Parathyroid adenoma (tissue), 2 donors: ENCODE measurements around the gene DCAF15.

Experiments used
- H2AFZ ChIP-seq: fragments of 300-600 bp; sonication (generic); one replicate; pipeline ENCODE4 v1.7.0; 2017; ENCODE audit warnings: antibody characterized with exemption, mild to moderate bottlenecking
- H3K27ac ChIP-seq: fragments of 300-600 bp; sonication (generic); one replicate; pipeline ENCODE4 v1.7.0; 2017
- H3K27me3 ChIP-seq: fragments of 300-600 bp; sonication (generic); one replicate; pipeline ENCODE4 v1.7.0; 2017; ENCODE audit warnings: low read length; ENCODE audit not compliant: control insufficient read depth, insufficient read depth
- H3K36me3 ChIP-seq: fragments of 300-600 bp; sonication (generic); one replicate; pipeline ENCODE4 v1.7.0; 2017; ENCODE audit warnings: low read length; ENCODE audit not compliant: control insufficient read depth, insufficient read depth
- H3K4me1 ChIP-seq: fragments of 300-600 bp; sonication (generic); one replicate; pipeline ENCODE4 v1.7.0; 2017; ENCODE audit warnings: control low read depth
- H3K4me2 ChIP-seq: fragments of 300-600 bp; sonication (generic); one replicate; pipeline ENCODE4 v1.7.0; 2017; ENCODE audit warnings: low read length
- H3K4me3 ChIP-seq: fragments of 300-600 bp; sonication (generic); one replicate; pipeline ENCODE4 v1.7.0; 2017; ENCODE audit warnings: low read depth, low read length
- H3K79me2 ChIP-seq: fragments of 300-600 bp; sonication (generic); one replicate; pipeline ENCODE4 v1.7.0; 2017; ENCODE audit warnings: control low read depth
- H3K9ac ChIP-seq: fragments of 300-600 bp; sonication (generic); one replicate; pipeline ENCODE4 v1.7.0; 2017; ENCODE audit warnings: mild to moderate bottlenecking
- H3K9me3 ChIP-seq: fragments of 300-600 bp; sonication (generic); one replicate; pipeline ENCODE4 v1.7.0; 2017; ENCODE audit warnings: low read length; ENCODE audit not compliant: control insufficient read depth
- CTCF ChIP-seq: fragments of 300-600 bp; sonication (generic); IDR thresholded peaks from one replicate; pipeline ENCODE4 v1.7.0; 2017; ENCODE audit warnings: antibody characterized with exemption, mild to moderate bottlenecking
- donor health status: primary hyperparathyroidism.

Gene DCAF15

GRCh38 chr19:13976446-13976845, 24.1 kb downstream of the DCAF15 start:
- H3K9ac ChIP-seq = no peak overlapping the region
- H3K4me1 ChIP-seq = peaks cover 27% of the 10 kb centered on the region
- no peak overlapping the region for H3K4me2 ChIP-seq
- no peak overlapping the region for H3K4me3 ChIP-seq
- no peak for TF ChIP-seq CTCF
- H3K9me3 ChIP-seq = no peaks in the 10 kb centered on the region
- H3K79me2 ChIP-seq = peaks cover 3% of the 10 kb centered on the region
- H3K27me3 ChIP-seq = no peaks in the 10 kb centered on the region
- no peak overlapping the region for H2AFZ ChIP-seq
- no peak overlapping the region for H3K27ac ChIP-seq
- H3K36me3 ChIP-seq = no peaks in the 10 kb centered on the region

GRCh38 chr19:13977803-13978202, 25.5 kb downstream of the DCAF15 start:
- no peak for TF ChIP-seq CTCF
- Histone ChIP-seq H2AFZ (no peak overlapping the region), H3K27me3 (no peaks in the 10 kb centered on the region), H3K36me3 (no peaks in the 10 kb centered on the region), H3K9ac (no peak overlapping the region), H3K9me3 (no peaks in the 10 kb centered on the region), H3K4me2 (peak overlapping the region; percentile 70), H3K4me1 (peaks cover 40% of the 10 kb centered on the region), H3K27ac (no peak overlapping the region), H3K4me3 (no peak overlapping the region), H3K79me2 (peaks cover 3% of the 10 kb centered on the region)

GRCh38 chr19:13978351-13979243, 26.3 kb downstream of the DCAF15 start:
- Histone ChIP-seq H3K79me2 (peaks cover 3% of the 10 kb centered on the region), H3K36me3 (no peaks in the 10 kb centered on the region), H3K4me1 (peaks cover 48% of the 10 kb centered on the region), H3K27me3 (no peaks in the 10 kb centered on the region), H3K27ac (no peak overlapping the region), H2AFZ (no peak overlapping the region), H3K4me2 (peak overlapping the region; percentile 70), H3K9me3 (no peaks in the 10 kb centered on the region), H3K9ac (no peak overlapping the region), H3K4me3 (peak overlapping the region; percentile 38)
- TF ChIP-seq CTCF = no peak

DNA sequence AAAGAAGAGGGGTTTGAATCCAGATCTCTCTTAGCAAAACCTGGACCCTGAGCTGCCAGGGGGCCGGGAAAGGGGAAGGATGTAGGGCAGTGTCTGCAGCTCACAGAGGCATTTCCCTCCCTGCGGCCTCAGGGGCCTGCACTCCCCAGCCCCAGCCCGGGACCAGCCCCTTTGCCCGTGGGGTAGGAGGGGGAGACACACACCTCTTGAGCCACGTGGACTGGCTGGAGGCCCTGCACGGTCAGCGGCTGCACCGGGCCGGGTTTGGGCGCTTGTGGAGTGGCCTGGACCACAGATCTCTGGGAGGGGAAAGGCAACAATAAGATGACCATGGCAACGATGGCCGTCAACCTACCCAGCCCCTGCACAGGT, 26.9 kb downstream of the DCAF15 start:
- no peaks in the 10 kb centered on the region for H3K36me3 ChIP-seq
- H2AFZ ChIP-seq = peak overlapping the region; percentile 42
- no peak overlapping the region for H3K9ac ChIP-seq
- H3K27ac ChIP-seq = peak overlapping the region; percentile 40
- H3K4me3 ChIP-seq = peak overlapping the region; percentile 38
- H3K4me2 ChIP-seq = peak overlapping the region; percentile 70
- peaks cover 3% of the 10 kb centered on the region for H3K79me2 ChIP-seq
- no peaks in the 10 kb centered on the region for H3K9me3 ChIP-seq
- peaks cover 49% of the 10 kb centered on the region for H3K4me1 ChIP-seq
- no peaks in the 10 kb centered on the region for H3K27me3 ChIP-seq
- no peak for TF ChIP-seq CTCF

DNA sequence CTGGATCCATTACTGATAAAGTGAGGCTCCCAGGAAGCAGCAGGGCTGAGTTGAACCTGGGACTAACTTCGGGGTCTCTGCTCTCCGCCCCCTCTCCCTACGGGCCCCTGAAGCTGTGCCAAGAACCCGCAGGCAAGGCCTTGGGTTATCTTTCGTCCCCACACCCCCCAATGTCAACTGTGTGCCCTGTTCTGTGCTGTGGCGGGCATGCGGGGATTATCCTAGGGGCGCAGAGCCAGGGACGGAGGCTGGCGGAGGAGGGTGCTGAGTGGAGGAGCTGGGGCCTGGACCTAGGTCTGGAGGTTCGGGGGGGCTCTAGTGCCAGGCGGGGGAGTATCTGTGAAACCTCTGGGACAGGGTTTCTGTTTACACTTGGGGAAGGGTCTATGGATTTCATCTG, 27.4 kb downstream of the DCAF15 start:
- peaks cover 3% of the 10 kb centered on the region for H3K79me2 ChIP-seq
- H3K36me3 ChIP-seq = no peaks in the 10 kb centered on the region
- H3K9me3 ChIP-seq = no peaks in the 10 kb centered on the region
- peaks cover 49% of the 10 kb centered on the region for H3K4me1 ChIP-seq
- H3K4me2 ChIP-seq = peak overlapping the region; percentile 70
- H3K27ac ChIP-seq = peak overlapping the region; percentile 40
- H2AFZ ChIP-seq = peak overlapping the region; percentile 42
- no peak for TF ChIP-seq CTCF
- no peak overlapping the region for H3K9ac ChIP-seq
- H3K27me3 ChIP-seq = no peaks in the 10 kb centered on the region
- peak overlapping the region; percentile 38 for H3K4me3 ChIP-seq
